Common myeloid progenitor, CD34-positive (primary cell): ENCODE measurements around the gene OST4.
"Not testable (repeated sequence)": the region's sequence is repeated elsewhere in the genome, so short reads cannot be mapped to it uniquely, and the experiment has no call there.

Experiments
- CTCF ChIA-PET: fragments of 350-600 bp; sonication (Branson Sonifier 250); formaldehyde crosslinking; loops from one replicate; lab custom pipeline; 2021; ENCODE audit warnings: antibody characterized with exemption; lab: Charles Lee
- POLR2A ChIA-PET: fragments of 350-600 bp; sonication (Branson Sonifier 250); formaldehyde crosslinking; loops from one replicate; lab custom pipeline; 2021; ENCODE audit warnings: antibody characterized with exemption; lab: Charles Lee
- DNase-seq, 3 donors: peaks; one replicate each; pipeline versions ENCODE4 v3.0.0 to v3.0.0-alpha.2; 2013
- H3K27ac ChIP-seq, 2 experiments: 1 replicate in 1 of 2; 2 replicates in 1 of 2; pipeline ENCODE4 v1.7.0; 2013; ENCODE audit warnings: inconsistent platforms in 2 of 2, low read length in 2 of 2, mild to moderate bottlenecking in 2 of 2, low read depth in 1 of 2, moderate library complexity in 1 of 2; ENCODE audit not compliant: severe bottlenecking in 2 of 2, insufficient read depth in 1 of 2, poor library complexity in 1 of 2
- H3K27me3 ChIP-seq, 5 experiments: replicated peaks in 2 of 5; 1 replicate in 3 of 5; 2 replicates in 2 of 5; pipeline versions ENCODE4 v1.6.1 to v1.7.0; 2013; ENCODE audit warnings: low read length in 4 of 5, mild to moderate bottlenecking in 2 of 5, moderate library complexity in 2 of 5, inconsistent platforms in 1 of 5; ENCODE audit not compliant: insufficient read depth in 5 of 5, control insufficient read depth in 4 of 5
- H3K36me3 ChIP-seq, 4 experiments: 1 replicate in 2 of 4; 2 replicates in 2 of 4; pipeline versions ENCODE4 v1.6.1 to v1.7.0; 2013; ENCODE audit warnings: low read length in 3 of 4, control low read depth in 1 of 4, mild to moderate bottlenecking in 1 of 4; ENCODE audit not compliant: control insufficient read depth in 4 of 4, insufficient read depth in 4 of 4
- H3K4me1 ChIP-seq, 4 experiments: 1 replicate in 3 of 4; 2 replicates in 1 of 4; pipeline versions ENCODE4 v1.6.1 to v1.7.1; 2013; ENCODE audit warnings: low read length in 3 of 4, mild to moderate bottlenecking in 3 of 4, control low read depth in 1 of 4, inconsistent platforms in 1 of 4, moderate library complexity in 1 of 4; ENCODE audit not compliant: control insufficient read depth in 4 of 4, insufficient read depth in 4 of 4; ENCODE audit errors: control extremely low read depth in 1 of 4
- H3K4me3 ChIP-seq, 7 experiments: 1 replicate in 4 of 7; 2 replicates in 3 of 7; pipeline versions ENCODE4 v1.5.1 to v1.7.0; 2013; ENCODE audit warnings: mild to moderate bottlenecking in 7 of 7, low read length in 6 of 7, moderate library complexity in 6 of 7, inconsistent platforms in 2 of 7, low read depth in 2 of 7, control low read depth in 1 of 7; ENCODE audit not compliant: insufficient read depth in 4 of 7, control insufficient read depth in 1 of 7; ENCODE audit errors: extremely low read depth in 1 of 7
- H3K9me3 ChIP-seq, 5 experiments: 1 replicate in 4 of 5; 2 replicates in 1 of 5; pipeline versions ENCODE4 v1.6.1 to v1.7.1; 2013; ENCODE audit warnings: low read length in 4 of 5, mild to moderate bottlenecking in 2 of 5, inconsistent platforms in 1 of 5, low read depth in 1 of 5, moderate library complexity in 1 of 5; ENCODE audit not compliant: control insufficient read depth in 4 of 5, insufficient read depth in 2 of 5; ENCODE audit errors: control extremely low read depth in 1 of 5
- WGBS: methylation state at CpG from one replicate; pipeline ENCODE4 v1.1.5; 2013; ENCODE audit not compliant: insufficient coverage; 5-methylcytosine and 5-hydroxymethylcytosine counted together

Gene OST4

GRCh38 chr2:27110603-27111352, 39.3 kb upstream of the OST4 start:
- H3K27me3 ChIP-seq = not testable (repeated sequence)

GRCh38 chr2:27109083-27109482, 37.6 kb upstream of the OST4 start:
- DNase-seq = no peak
- CTCF ChIA-PET = interaction anchor here (0.6 to 1.4 kb wide), 3 partner anchors 9 to 174 kb away, joined by 3 to 5 read pairs (median 5); no protein-coding TSS in a partner anchor
- 100% methylated on average over 2 of the region's 3 CpGs for WGBS
- H3K27ac ChIP-seq = no peak overlapping the region
- no peak overlapping the region for H3K4me3 ChIP-seq
- H3K9me3 ChIP-seq = no peaks in the 10 kb centered on the region
- H3K27me3 ChIP-seq = no peaks in the 10 kb centered on the region
- H3K36me3 ChIP-seq = no peaks in the 10 kb centered on the region
- no peaks in the 10 kb centered on the region for H3K4me1 ChIP-seq
- POLR2A ChIA-PET = interaction anchor here (0.6 kb wide), 1 partner anchor 22 kb away, joined by 3 read pairs; the partner anchor contains the start of gene KHK

More at GRCh38 chr2:27110603-27111352, 39.3 kb upstream of the OST4 start:
- CTCF ChIA-PET = interaction anchor here (1.7 to 1.8 kb wide), 3 partner anchors 9 to 169 kb away, joined by 4 to 10 read pairs (median 4); no protein-coding TSS in a partner anchor
- H3K9me3 ChIP-seq, POLR2A ChIA-PET, H3K36me3 ChIP-seq, H3K4me1 ChIP-seq, H3K4me3 ChIP-seq, DNase-seq, H3K27ac ChIP-seq: not testable (repeated sequence)
- WGBS = 94% methylated on average over 24 of the region's 24 CpGs

- ChIA-PET POLR2A (no interaction called here), CTCF (interaction anchor here (1.1 kb wide), 1 partner anchor 9 kb away, joined by 4 read pairs; no protein-coding TSS in a partner anchor)
- Histone ChIP-seq H3K9me3 (no peaks in the 10 kb centered on the region), H3K27me3 (no peaks in the 10 kb centered on the region), H3K36me3 (no peaks in the 10 kb centered on the region), H3K27ac (no peak overlapping the region), H3K4me3 (no peak overlapping the region), H3K4me1 (no peaks in the 10 kb centered on the region)
- no CpG with 5 or more reads among the region's 2 CpGs for WGBS
- no peak for DNase-seq
Observed at GRCh38 chr2:27108221-27108620, 36.8 kb upstream of the OST4 start.

- H3K27me3 ChIP-seq = no peaks in the 10 kb centered on the region
- H3K4me1 ChIP-seq = no peaks in the 10 kb centered on the region
- DNase-seq = no peak
- H3K4me3 ChIP-seq = no peak overlapping the region
- CTCF ChIA-PET = interaction anchor here (0.9 to 1.7 kb wide), 5 partner anchors 9 to 64 kb away, joined by 3 to 5 read pairs (median 3); no protein-coding TSS in a partner anchor
- no peak overlapping the region for H3K27ac ChIP-seq
- 100% methylated on average over 3 of the region's 3 CpGs for WGBS
- POLR2A ChIA-PET = no interaction called here
- H3K9me3 ChIP-seq = no peaks in the 10 kb centered on the region
- H3K36me3 ChIP-seq = peaks cover 0 to 8% (median under 1%) of the 10 kb centered on the region in 4 experiments
Observed at GRCh38 chr2:27105981-27106380, 34.5 kb upstream of the OST4 start.

- no peak for DNase-seq
- H3K27me3 ChIP-seq = no peaks in the 10 kb centered on the region
- 100% methylated on average over 3 of the region's 5 CpGs for WGBS
- CTCF ChIA-PET = interaction anchor here (0.8 to 8.2 kb wide), 11 partner anchors 10 to 182 kb away, joined by 3 to 97 read pairs (median 5); partner anchors contain the start of genes ABHD1 and PREB
- no peak overlapping the region for H3K27ac ChIP-seq
- no peak overlapping the region for H3K4me3 ChIP-seq
- H3K9me3 ChIP-seq = no peaks in the 10 kb centered on the region
- POLR2A ChIA-PET = no interaction called here
- peaks cover 0 to 8% (median 3%) of the 10 kb centered on the region in 4 experiments for H3K36me3 ChIP-seq
- no peaks in the 10 kb centered on the region for H3K4me1 ChIP-seq
Observed at GRCh38 chr2:27102329-27102728, 30.9 kb upstream of the OST4 start.

GRCh38 chr2:27100036-27100435, 28.6 kb upstream of the OST4 start:
- Histone ChIP-seq H3K27me3 (no peaks in the 10 kb centered on the region), H3K27ac (no peak overlapping the region), H3K4me3 (no peak overlapping the region), H3K9me3 (no peaks in the 10 kb centered on the region), H3K36me3 (peaks cover 0 to 8% (median 3%) of the 10 kb centered on the region in 4 experiments), H3K4me1 (peaks cover 0 to 12% (median 10%) of the 10 kb centered on the region in 4 experiments)
- DNase-seq = no peak
- POLR2A ChIA-PET = no interaction called here
- WGBS = 94% methylated on average over 10 of the region's 10 CpGs
- CTCF ChIA-PET = interaction anchor here (1.2 to 8.2 kb wide), 12 partner anchors 8 to 203 kb away, joined by 3 to 97 read pairs (median 5); partner anchors contain the start of genes ABHD1 and PREB
